ENCODE measurements around the gene COBL.

Gene COBL

GRCh38 chr7:51300762-51301674 lies 15.6 kb downstream of the COBL start:
- DNase-seq = no peak

GRCh38 chr7:51299391-51300133 lies 17.0 kb downstream of the COBL start:
- DNase-seq = no peak

GRCh38 chr7:51298912-51299311 lies 17.7 kb downstream of the COBL start:
- DNase-seq = no peak

DNA sequence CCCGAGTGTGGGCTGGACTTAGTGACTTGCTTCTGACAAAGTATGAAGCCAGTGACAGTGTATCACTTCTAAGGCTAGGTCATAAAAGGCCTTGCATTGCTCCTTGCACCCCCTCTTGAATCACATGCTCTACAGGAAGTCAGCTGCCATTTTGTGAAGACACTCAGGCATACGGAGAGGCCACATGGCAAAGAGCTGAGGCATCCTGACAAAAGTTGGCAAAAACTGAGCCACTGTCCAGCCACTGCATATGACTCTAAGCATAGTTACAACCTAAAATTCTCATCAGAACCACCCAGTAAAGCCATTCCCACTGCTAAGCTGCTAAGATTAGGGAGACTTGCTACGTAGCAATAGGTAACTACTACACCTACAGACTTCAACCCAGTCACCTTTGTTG lies 18.6 kb downstream of the COBL start:
- DNase-seq = no peak

- no peak for DNase-seq
These were observed 21.0 kb downstream of the COBL start for GRCh38 chr7:51295440-51296245.

- no peak for DNase-seq
These were observed 24.0 kb downstream of the COBL start for GRCh38 chr7:51292596-51292995.

GRCh38 chr7:51290702-51291540 lies 25.7 kb downstream of the COBL start:
- no peak for DNase-seq

DNA sequence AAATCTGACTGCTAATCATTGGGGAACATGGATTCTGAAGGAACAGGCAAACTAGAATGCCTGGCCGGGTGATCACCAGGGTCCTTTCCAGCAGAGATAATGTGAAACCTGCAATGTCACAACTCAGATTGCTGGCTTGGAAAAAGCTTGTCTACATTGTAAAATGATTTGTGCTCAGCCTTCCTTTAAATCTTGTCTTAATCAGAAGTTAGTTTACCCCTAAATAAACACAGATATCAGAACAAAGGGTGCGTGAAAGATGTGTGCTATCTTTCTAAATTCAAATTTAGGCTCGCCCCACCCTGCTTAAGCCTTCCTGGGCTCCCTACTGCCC lies 26.3 kb downstream of the COBL start:
- no peak for DNase-seq

- DNase-seq = no peak
These were observed 26.8 kb downstream of the COBL start for GRCh38 chr7:51289623-51290303.

DNA sequence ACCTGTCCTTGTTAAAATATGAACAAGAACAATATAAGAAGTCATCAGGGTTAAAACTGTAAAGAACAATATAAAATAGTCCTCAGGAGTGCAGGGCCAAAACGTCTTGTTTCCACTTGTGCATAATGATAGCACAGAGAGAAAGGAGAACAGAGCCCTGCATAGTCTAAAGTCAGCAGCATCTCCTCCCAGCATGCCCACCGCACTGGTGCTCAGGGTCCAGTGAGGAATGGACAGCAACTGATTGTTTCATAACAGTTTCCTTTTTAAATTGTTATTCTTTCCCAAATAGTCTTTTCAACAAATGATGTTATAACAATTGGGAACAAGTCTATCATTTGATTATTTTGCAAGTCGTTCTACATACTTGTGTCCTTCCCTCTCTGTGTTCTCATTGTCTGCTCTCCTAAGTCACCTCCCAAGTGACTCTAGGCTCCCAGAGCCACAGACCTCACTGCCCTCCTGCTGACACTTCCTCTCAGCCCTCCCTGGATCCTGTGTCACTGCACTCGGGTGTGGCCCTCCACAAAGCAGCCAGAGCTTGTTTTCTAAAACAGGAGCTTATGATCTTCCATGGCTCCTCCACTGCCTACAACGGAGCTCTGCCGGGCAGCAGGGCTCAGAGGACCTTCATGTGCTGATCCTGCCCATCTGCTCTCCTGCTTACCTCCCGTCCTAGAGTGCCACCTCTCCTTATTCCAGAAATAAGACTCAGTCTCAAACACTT lies 27.6 kb downstream of the COBL start:
- no peak for DNase-seq

GRCh38 chr7:51286401-51286800 lies 30.2 kb downstream of the COBL start:
- no peak for DNase-seq

DNA sequence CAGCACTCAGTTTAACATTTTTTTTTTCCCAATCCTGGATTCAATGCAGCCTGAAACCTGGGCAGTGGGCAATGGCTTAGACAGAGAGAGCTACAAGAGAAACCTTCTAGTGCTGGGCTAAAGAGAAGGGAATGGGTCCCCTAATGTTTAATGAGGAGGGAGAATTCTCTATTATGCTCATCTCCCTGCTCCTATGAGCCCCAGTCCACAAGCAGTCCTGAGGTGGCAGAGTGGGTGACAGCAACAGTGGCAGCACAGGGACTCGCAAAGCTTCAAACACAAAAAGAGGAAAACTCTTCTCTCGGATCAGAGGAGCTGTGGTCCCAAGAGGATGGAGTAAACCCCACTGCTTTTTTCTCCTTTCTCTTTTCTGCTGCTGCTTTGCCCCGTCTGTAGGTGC lies 36.5 kb downstream of the COBL start:
- no peak for DNase-seq

DNA sequence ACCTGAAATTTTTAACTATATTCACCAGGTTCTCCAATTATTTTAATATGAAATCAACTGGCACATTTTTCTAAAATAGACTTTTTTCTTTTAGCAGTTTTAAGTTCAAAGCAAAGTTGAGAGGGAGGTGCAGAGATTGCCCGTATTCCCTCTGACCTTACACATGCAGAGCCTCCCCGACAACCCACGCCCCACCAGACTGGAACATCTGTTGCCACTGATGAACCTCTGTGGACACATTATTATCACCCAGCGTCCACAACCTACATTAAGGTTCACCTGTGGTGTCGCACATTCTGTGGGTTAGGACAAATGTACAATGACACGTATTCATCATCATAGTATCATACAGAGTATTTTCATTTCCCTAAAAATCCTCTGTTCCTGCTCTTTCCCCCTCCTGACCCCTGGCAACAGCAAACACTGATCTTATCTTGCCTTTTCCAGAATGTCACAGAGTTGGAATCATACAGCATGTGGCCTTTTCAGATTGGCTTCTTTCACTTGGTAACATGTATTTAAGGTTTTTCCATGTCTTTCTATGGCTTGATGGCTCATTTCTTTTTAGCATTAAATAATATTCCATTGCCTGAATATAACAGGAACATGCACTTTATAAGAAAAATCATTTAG lies 37.1 kb downstream of the COBL start:
- DNase-seq = no peak

- DNase-seq = no peak
These were observed 37.8 kb downstream of the COBL start for GRCh38 chr7:51278797-51279196.

DNA sequence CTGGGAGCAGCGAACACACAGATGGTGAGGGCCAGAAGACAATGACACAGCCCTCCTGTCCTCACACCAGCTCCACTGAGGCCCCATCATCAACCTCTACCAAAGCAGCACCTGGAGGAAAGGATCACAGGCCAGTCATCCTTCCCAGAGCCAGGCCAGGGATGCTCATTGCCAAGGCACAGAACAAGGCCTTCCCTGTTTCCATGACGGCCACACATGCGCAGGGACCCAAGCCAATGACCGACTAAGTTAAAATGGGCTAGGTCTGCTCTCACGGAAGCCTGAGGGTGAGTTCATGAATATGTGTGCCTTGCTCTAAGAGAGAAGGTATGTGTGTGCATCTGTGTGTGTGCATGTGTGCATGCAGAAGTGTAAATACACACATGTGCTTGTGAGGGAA lies 39.6 kb downstream of the COBL start:
- DNase-seq = no peak

GRCh38 chr7:51276091-51276605 lies 40.5 kb downstream of the COBL start:
- DNase-seq = no peak

DNA sequence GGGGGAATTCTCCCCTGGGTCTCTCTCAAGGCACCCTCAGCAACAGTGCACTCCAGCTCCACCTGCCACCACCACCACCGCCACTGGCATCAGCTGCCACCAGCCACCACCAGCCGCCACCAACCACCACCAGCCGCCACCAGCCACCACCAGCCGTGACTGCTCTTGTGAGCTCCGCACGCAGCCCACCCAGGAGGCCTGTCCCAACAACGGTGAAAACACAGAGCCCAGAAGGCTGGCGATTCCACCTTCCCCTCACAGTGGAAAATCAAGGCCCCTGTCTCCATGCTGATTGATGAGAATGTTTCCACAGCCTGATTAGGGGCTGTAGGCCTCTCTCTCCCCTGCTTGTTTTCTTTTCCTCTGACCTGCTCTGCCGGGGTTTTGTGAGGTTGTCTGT lies 41.1 kb downstream of the COBL start:
- no peak for DNase-seq

DNA sequence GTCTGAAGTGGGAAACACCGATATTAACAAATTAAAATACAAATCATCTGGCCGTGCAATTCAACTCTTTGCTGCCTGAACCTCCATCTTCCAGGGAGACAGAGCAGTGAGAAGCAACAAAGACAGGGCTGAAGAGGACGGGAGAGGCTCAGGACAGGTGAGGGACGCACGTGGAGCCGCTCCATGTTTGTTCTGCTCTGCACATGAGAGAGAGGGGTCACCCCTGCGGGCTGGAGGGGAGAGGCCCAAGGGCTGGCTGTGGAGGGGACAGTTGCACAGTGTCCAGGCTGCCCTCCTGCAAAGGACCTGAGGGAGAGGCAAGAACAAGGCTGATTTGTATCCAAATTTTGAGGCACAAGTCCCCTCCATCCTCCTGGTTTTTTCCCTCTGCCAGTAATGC lies 41.7 kb downstream of the COBL start:
- DNase-seq = no peak

GRCh38 chr7:51274001-51274400 lies 42.6 kb downstream of the COBL start:
- no peak for DNase-seq

GRCh38 chr7:51273360-51273759 lies 43.2 kb downstream of the COBL start:
- no peak for DNase-seq

GRCh38 chr7:51270965-51271364 lies 45.6 kb downstream of the COBL start:
- DNase-seq = no peak
